Measurements from ENCODE around the gene NDUFV3.

DNA sequence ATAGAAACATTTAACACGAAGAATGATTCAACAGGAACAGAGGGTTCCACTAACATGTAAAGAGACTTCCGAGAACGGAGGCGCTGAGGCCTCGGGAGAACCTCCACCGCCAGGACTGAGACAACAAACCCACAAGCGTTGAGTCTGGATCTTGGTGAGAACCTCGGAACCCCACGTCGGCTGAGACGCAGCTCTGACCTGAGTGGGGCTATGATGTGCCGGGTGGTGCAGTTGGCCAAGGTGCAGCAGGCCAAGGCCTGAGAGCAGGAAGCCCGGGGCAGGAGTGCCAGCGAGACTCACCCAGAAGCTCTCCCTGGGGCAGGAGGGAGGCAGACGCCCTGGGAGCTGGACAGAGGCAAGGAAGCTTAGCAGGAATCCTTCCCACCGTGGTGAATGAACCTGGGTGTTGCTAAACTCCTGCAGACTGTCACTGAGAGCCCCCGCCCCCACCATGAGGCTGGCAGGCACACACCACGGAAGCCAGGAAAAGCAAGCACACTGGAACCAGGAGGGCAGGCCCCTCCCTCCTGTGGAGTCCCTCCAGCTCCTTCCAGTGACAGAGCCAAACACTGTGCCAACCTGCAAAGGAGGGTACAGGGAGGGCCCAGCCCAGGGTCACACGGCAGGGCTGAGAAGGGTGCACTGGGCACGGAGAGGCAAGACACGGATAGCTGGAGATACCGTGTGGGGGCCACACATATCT lies 48.5 kb upstream of the NDUFV3 start:
- TF ChIP-seq, protein P1, sequence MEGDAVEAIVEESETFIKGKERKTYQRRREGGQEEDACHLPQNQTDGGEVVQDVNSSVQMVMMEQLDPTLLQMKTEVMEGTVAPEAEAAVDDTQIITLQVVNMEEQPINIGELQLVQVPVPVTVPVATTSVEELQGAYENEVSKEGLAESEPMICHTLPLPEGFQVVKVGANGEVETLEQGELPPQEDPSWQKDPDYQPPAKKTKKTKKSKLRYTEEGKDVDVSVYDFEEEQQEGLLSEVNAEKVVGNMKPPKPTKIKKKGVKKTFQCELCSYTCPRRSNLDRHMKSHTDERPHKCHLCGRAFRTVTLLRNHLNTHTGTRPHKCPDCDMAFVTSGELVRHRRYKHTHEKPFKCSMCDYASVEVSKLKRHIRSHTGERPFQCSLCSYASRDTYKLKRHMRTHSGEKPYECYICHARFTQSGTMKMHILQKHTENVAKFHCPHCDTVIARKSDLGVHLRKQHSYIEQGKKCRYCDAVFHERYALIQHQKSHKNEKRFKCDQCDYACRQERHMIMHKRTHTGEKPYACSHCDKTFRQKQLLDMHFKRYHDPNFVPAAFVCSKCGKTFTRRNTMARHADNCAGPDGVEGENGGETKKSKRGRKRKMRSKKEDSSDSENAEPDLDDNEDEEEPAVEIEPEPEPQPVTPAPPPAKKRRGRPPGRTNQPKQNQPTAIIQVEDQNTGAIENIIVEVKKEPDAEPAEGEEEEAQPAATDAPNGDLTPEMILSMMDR (IDR thresholded peaks at IDR 0.05): no peak
- no peak for TF ChIP-seq POLR2A (IDR thresholded peaks at IDR 0.05)
